Measurements from ENCODE around the gene TULP4.

- TF ChIP-seq CTCF (IDR thresholded peaks at IDR 0.05) (no peak), POLR2A (IDR thresholded peaks at IDR 0.05) (no peak)
Observed at GRCh38 chr6:158496700-158497099, 184.4 kb downstream of the TULP4 start.
